GM19240 (cell line): ENCODE data around the gene ZNF417.
"Not testable (repeated sequence)": the region's sequence is repeated elsewhere in the genome, so short reads cannot be mapped to it uniquely, and the experiment has no call there.

Experiments used
- DNase-seq: peaks from one replicate; pipeline ENCODE4 v3.0.0; 2011; ENCODE audit warnings: low spot score; ENCODE audit not compliant: insufficient read length

The ZNF417 gene

DNA sequence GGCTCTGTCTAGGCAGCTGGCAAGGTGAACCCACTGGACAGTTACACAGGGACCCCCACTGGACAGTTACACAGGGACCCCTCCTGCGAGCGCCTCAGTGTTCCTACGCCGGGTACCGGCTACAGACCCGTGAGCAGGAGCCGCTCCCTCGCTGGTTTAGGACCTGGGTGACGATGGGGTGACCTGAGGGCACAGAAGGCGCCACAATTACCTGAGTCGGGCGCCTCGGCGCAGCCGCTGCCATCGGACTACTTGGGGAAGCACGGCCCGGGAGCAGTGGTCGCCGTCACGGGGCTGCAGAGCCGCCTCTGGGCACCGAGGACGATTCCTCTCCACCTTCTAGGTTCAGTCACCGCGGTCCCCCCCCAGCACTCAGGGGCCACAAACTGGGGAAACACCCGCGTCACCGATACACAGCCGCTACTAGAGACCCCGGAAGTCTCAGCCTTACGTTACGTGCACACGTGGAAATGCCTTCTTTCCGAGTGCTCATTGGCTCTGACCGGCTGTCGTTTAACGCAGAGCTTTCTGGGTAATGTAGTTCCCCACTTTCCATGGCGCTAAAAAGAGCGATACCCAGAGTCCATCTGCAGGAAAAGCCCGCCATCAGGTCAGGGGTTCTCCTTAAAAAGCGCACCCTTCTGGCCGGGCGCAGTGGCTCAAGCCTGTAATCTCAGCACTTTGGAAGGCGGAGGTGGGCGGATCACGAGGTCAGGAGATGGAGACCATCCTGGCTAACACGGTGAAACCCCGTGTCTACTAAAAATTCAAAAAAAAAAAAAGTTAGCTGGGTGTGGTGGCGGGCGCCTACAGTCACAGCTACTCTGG is at the start of gene ZNF417:
Gene ZNF417 (minus strand): TSS at position 425 of the 828 bp plus-strand sequence. CDS start 181 bp downstream, at position 244.
- DNase-seq: peak; percentile 84

GRCh38 chr19:57964761-57965160 is 48.4 kb upstream of the ZNF417 start:
- no peak for DNase-seq

GRCh38 chr19:57961785-57962184 is 45.4 kb upstream of the ZNF417 start:
- no peak for DNase-seq

DNA sequence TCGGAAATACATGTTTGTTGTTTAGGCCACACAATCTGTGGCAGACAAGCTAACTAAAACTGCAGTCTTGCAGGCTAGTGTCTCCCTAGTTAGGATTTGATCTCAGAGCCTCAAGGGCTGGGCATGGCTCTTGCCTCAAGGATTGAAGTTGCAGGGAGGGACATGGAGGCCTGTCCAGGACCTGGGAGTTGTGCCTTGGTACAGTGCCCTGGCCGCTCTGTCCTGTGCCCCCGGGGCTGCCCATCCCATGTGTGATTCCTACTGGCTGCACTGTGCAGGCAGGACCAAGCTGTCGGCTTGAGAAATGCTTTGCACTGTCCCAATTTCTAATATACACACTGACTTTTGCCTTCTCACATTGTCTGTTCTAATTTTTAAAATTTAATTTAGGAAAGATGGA is 38.6 kb upstream of the ZNF417 start:
- no peak for DNase-seq

DNA sequence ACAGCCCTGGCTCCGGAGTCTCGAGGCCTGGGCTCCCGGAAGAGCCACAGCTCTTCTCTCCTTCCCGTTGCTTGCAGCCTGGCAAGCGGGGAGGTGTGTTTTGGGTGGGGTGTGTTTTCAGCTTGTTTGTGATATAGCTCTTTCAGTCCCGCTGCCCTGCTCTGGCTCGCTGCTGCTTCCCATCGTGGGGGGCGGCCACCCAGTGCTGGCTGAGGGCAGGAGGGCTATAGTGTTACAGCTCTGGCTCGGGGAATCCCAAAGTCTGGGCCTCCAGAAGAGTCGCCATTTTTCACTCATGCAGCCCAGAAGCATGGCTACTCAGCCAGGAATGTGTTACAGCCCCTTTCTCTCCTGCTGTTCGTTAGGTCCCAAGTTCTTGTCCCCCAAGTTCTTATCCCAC is 33.3 kb upstream of the ZNF417 start:
- DNase-seq: no peak

DNA sequence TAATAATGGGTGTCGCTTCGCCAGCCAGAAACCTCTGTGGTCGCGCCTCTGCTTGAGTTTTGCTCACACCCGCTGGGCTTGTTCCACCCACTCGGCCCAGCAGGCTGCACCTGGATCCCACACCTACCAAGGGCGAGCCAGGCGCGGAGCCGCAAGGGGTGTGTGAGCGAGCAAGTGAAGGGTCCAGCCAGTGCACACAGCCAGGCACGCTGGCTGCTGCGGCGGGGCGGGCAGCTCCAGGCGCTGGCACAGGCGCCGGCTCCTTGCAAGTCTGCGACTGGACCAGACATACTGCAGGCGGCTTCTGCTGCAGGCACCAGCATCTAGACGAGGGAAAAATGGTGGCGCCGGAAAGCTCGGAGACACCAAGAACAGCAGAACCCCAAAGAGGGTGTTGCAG is 32.9 kb upstream of the ZNF417 start:
- no peak for DNase-seq

DNA sequence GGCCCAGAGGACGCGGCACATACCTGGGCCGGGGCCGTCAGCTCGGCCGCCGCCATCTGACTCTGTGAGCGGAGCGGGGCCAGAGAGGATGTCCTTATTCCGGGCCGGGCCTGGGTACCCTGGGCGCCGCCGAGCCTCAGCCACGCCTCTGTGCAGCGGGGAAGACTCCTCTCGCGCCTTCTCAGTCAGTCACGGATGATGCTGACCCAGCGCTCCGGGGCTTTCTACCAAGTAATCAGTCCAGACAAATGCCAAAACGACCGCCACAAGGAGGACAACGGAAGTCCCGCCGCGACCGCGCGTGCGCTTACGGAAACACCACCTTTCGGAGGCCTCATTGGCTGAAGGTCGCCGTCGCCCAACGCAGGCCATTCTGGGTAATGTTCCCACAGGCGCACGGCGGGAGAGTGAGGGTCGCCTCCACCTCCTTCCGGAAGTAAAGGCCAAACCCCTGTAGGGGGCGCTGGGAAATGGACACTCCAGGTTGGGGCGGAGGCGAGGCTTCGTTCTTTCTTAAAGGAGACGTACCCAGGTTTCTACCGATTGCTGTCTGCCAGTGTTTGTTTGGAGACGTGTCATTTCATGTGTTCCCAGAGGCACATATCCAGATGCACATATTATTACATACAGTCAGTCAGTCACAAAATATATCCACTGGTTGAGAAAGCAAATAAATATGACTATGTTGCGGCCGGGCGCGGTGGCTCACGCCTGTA is 31.2 kb upstream of the ZNF417 start, which contains the start of gene ZNF256:
Gene ZNF256 (minus strand): TSS at position 288 of the 716 bp plus-strand sequence. CDS start 232 bp downstream, at position 56.
- peak; percentile 70 for DNase-seq

GRCh38 chr19:57947088-57947418 is 30.7 kb upstream of the ZNF417 start:
- no peak for DNase-seq

DNA sequence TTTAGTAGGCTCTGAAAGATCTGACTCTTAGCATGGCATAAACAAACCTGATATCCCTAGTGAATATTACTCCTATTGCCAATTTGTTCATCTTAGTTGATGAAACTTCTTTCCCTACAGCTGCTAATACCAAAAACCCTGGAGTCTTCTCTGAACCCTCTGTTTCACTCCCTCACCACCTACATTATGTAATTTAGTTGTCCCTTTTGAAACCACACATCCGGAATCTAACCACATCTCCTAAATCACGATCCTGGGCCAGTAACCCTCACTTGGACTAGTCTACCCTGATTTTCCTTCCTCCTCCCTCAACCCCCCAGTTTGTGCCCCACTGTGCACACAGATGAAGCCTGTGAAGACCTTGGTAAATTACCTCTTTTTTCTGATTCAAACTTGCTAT is 29.9 kb upstream of the ZNF417 start:
- DNase-seq: no peak

- DNase-seq: no peak
Measured at GRCh38 chr19:57941593-57941992, 25.2 kb upstream of the ZNF417 start.

- DNase-seq: no peak
Measured at GRCh38 chr19:57935731-57936130, 19.3 kb upstream of the ZNF417 start.

GRCh38 chr19:57934820-57935665 is 18.7 kb upstream of the ZNF417 start, which contains the start of gene ZNF418:
ZNF418 (minus strand) TSS chr19:57935402; CDS start chr19:57933822, 1,580 bp downstream.
- DNase-seq: no peak

GRCh38 chr19:57927587-57927986 is 11.2 kb upstream of the ZNF417 start:
- no peak for DNase-seq

- no peak for DNase-seq
Measured at GRCh38 chr19:57914531-57914930, 1.9 kb downstream of the ZNF417 start.

- DNase-seq: no peak
Measured at GRCh38 chr19:57907394-57907793, 9.0 kb downstream of the ZNF417 start.

GRCh38 chr19:57905258-57905657 is 11.1 kb downstream of the ZNF417 start:
- DNase-seq: no peak

DNA sequence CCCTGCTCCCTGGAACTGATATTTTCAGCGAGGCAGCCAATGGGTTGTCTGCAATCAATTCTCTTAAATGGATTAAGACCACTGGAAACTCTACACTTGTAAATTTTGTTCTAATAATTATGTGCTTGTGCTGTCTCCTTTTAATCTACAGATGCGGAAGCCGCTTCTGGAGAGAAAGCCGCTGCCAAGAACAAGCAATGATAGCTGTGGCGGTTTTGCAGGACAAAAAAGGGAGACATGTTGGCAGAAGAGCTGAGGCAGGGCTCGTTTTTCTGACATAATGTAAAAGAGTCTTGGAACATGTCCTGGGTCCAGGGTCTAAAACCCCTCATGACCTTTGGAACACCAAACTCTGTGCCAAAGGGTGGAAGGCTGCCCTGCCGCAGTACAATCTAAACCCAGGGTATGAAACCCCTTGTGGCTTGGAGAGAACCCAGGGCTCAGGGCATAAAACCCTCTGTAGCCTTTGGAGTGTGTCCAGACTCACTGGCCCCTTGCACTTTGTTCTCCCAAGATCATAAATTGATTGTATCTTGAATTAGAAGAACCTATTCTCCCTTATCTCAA is 12.7 kb downstream of the ZNF417 start:
- DNase-seq: no peak

GRCh38 chr19:57900311-57900710 is 16.1 kb downstream of the ZNF417 start:
- no peak for DNase-seq

- not testable (repeated sequence) for DNase-seq
Measured at GRCh38 chr19:57890706-57891105, 25.7 kb downstream of the ZNF417 start.

- peak; percentile 23 for DNase-seq
Measured at GRCh38 chr19:57888560-57889231, 27.7 kb downstream of the ZNF417 start, which contains the start of gene ZNF814. ZNF814 (minus strand) TSS chr19:57889037; CDS start chr19:57888802, 235 bp downstream.
